Stimulated activated CD8-positive, alpha-beta memory T cell treated with anti-CD3 and anti-CD28 coated beads, Interleukin-12 subunit alpha, Interleukin-12 subunit beta, amount 100 ng/mL, for 24 hours (primary cell): ENCODE results near the gene GLB1L2.

Source experiments
- DNase-seq: peaks from one replicate; pipeline ENCODE4 v3.0.0-alpha.2; 2020; ENCODE audit errors: extremely low read depth

Gene GLB1L2

DNA sequence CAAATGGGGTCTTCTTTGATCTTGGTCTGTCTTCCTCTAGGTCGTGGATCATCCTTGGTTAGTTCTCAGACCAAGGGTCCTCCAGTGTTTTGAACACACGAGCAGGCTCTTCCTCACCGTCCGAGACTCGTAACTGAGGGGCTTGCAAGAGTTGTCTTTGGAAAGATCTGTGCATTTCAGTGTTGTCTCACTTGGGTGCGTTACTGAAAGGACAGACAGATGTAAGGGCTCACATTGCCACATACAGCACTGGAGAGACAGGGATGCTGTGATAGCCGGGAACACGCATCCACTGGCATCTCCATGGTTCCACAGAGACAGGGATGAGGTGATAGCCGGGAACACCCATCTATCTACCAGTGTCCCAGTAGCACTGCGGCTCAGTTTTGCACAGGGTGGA, 15.7 kb downstream of the GLB1L2 start:
- DNase-seq = no peak

DNA sequence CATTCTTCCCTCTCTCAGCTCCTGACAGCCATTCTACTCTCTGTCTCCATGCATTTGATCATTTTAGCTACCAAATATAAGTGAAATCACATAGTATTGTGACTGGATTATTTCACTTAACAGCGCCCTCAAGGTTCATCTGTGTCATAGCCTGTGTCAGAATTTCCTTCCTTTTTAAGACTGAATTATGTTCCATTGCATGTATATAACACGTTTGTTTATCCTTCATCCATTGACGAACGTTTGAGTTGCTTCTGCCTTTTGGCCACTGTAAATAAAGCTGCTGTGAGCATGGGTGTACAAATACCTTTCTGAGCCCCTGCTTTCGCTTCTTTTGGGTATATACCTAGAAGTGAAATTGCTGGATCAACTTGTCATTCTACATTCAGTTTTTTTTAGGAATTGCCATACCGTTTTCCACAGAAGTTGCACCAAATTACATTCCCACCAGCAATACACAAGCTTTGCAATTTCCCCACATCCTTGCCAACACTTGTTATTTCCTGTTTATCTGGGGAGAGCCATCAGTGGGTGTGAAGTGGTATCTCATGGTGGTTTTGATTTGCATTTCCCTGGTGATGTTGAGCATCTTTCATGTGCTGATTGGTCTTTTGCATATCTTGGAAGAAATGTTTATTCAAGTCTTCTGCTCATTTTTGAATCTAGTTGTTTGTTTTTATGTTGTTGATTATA, 17.5 kb downstream of the GLB1L2 start:
- no peak for DNase-seq

DNA sequence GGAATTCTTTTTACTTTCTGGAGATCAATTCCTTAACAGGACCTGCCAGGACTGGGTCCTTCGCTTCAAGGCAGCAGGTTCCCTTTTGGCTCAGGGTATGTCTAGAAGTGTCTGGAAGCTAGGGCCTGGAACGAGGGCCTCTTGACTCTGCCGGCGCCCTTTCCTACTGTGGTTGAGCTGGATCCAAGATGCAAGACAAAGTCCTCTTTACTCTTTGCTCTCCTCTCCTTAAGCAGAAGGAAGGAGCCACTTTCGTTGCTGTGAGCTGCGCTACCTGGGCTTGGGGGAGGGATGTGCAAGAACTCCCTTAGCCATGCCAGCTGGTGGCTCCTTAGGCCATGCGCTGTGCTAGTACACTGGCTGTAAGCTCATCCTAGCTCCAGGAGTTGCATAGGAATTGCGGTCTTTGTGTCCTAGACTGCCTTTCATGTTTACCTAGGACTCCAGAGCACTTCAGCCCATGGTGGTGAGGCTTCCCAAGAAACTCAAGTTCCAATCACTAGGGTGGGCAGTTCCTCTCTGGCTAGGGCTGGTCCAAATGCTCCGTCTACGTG, 18.1 kb downstream of the GLB1L2 start:
- DNase-seq = no peak

DNA sequence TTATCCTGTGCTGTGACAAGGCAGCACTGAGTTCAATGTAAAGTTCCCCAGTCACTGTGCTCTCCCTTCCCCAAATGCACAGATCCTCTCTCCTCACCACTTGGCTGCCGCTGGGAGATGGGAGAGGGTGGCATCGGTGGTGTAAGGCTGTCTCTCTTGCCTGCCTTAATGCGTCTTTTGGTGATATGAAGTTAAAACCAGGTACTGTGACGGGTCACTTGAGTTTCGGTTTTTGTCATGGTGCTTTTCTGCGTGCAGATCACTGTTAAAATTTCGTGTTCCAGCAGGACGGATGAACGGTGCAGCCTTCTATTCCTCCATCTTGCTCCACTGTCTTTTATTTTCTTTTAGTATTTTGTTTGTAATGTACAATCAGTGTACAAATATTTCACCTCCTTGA, 18.6 kb downstream of the GLB1L2 start:
- DNase-seq = no peak

DNA sequence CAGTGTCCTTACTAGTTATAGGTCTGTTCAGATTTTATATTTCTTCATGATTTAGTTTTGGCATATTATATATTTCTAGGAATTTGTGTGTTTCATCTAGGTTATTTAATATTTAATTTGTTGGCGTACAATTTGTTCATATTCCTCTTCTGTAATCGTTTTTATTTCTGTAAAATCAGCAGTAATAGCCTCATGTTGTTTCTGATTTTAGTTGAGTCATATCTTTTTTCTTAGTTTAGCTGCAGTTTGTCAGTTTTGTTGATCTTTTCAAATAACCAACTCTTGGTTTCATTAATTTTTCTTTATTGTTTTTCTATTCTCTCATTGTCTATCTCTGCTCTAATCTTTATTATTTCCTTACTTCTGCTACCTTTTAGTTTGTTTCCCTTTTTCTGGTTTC, 20.3 kb downstream of the GLB1L2 start:
- no peak for DNase-seq

DNA sequence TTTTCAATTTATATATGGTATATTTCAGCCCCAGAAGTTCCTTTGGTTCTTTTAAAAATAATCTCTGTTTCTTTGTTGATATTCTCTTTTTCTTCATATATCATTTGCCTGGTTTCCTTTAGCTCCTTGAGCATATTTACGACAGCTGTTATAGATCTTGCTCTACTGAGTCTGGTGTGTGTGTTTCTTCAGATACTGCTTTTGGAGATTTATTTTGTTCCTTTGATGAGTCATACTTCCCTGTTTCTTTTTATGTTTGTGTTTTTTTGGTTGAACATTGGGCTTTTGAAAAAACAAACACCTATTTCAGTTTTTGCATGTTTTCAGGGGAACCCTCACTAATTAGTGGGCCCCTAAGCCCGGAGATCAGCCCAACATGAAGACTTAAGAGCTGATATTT, 23.3 kb downstream of the GLB1L2 start:
- no peak for DNase-seq

DNA sequence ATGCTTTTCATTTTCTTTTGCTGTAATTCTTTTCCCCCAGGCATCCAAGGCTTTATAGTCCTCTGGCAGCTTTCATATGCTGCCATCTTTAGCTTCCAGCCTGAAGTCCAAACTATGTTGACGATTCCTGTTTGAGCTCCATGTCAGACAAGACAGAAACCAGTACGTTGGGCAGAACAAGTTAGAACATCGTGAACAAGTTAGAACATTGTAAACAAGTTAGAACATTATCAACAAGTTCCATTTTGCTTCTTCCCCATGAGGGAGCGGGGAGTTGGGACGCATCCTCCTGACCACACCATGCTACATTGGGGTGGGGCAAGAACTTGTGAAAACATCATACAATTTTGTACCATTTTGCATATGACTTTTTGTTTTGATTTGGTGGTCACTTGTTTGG, 23.9 kb downstream of the GLB1L2 start:
- no peak for DNase-seq

DNA sequence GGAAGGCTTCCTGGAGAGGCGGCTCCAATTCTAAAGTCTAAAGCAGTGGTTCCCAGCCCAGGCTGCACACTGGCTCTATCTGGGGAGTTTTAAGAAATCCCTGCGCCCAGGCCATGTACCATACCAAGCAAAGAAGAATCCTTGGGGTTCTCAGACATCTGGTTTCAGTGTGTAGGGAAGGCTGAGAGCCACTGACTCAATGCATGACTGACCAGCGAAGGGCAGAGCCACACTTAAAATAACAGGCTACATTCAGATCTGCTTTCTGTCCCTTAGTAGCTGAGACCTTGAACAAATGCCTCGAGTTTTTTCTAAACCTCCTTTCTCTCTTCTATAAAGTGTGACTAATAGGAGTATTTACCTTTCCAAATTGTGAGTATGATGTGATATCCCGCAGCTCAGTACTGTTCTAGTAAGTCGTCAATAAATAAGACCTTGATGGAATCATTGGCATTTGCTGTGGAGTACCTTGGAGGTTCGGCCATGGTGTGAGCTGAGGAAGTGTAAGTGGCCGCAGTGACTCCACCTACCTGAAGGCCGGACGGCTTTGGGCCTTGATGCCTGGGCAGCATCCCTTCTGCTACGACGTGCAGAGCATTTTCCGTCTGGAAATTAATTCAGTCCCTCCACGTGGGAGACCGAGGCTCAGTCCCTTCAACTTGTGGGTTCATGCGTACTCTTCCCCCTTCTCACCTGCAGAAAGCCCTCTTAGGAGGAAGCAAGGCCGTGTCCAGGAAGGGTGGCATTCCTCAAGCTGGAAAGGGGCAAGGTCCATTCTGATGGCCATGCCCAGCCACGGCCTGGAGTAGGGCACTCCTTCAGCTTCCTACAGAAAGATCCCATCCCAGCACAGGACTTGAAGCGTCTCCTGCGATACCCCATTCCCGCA, 25.1 kb downstream of the GLB1L2 start:
- DNase-seq = no peak

DNA sequence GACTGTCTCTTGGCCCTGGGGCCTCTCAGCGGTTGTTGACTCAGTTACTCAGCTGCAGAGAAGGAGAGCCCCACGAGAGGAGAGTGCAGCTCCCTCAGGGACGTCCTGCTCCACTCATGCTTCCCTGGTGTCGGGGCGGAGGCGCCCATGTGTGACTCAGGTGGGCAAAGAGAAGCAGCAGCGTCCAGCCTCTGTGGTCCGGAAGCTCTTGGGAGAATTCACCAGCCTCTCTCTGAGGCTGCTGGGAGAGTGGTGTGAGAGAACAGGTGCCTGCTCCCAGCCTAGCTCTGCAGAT, 25.7 kb downstream of the GLB1L2 start:
- no peak for DNase-seq

DNA sequence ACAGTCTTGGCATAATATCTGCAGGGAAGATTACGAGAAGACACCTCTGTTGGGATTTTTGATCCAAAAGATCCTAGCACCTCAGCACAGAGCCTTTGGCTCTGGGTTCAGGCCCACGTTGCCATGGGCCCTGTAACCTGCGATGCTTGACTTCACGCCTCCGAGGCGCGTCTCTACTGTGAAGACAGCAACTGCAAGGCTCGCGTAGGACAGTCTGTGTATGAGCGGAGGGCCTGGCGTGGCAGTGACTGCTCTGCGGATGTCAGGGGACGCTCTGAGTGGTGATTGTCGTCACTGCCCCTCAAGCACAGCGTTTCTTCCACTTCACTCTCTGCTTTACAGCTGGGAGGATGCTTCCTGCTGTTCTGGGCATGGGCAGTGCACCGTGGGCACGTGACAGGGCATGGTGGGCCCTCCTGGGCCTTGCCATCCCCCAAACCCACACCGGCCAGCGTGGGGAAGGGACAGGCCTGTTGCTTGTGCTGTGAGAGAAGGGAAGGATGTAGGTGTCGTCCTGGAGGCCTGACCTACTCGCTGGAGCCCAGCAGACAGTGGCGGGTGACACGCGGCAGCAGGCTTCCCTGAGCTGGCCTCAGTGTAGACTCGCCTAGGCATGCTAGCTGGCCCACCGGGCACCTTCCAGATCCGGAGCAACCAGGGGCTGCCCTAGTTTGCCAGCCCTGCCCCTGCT, 26.5 kb downstream of the GLB1L2 start:
- no peak for DNase-seq

DNA sequence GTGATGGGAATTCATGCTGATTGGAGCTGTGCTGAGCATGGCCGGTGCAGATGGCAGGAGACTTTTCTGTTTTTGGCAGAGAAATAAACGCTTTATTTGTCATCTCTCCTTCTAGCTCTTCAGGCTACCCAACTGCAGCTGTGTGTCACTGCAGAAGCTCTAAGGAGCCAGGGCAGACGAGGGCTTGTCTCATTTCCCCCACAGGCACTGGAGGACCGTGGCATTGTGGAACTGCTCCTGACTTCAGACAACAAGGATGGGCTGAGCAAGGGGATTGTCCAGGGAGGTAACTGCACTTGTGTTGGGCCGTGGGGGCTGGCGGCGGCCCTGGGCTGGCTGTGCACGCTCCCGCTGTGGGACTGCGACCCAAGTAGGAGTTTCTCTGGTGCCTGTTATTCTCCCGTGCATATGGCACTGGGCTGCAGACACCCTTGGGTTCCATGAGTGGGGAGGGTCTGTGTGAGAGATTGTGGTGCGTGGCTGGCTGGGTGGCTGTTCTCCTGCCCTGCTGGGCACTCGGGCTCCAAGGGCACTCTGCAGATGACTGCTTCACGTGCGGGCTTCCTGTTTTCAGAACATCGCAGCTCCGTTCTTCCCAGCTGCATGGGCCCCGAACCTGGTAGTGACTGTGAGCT, 27.2 kb downstream of the GLB1L2 start:
- DNase-seq = no peak

DNA sequence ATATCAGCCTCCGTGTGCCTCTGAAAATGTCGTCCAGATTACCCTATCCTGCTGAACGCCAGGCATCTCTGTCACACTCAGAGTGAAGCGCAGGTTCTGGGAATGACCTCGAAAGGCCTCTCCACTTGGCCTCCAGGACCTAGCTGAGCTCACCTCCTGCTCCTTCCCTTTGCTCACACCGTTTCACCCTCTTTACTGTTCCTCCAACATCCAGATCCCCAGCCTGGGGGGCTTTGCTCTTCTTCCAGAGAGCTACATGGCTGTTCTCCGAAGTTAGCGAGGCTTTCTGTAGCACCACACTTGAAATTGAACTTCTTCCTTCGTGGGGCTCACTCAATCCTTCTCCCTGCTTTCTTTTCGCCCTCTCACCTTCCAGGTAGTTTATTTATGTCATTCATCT, 27.9 kb downstream of the GLB1L2 start:
- no peak for DNase-seq

DNA sequence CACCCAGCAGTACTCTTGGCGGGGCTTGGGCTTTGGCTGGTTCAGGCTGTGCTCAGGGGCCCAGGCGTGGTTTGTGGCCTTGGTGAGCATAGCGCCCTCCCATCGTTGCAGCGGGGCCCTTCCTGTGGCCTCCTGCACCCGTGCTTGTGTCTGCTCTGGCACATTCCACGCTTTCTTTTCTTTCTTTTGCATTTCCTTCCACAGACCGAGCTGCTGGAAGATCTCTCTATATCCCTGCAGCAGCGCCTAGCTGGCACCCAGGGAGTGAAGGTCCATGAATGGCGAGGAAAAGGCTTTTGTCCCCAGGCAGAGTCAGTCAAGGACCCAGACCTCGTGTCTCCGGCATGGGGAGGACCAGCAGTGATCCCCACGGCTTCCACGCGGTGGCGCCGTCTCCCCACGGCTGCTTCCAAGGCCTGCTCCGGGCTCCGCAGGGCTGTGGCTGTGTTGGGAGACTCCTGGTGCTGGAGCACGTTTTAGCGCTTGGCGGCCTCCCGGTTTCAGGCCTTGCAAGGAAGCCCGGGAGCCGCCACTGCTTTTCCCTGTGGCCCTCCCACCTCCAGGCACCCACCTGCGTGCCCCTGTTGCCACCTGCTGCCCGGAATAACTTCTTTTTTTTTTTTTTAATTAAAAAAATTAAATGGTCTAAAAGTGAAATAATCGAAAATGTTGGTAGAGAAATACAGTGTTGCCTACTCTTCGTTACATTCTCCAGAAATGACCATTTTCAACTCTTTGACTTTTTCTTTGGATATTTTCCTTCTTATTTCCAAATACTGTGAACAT, 28.5 kb downstream of the GLB1L2 start:
- DNase-seq = peak; percentile 9

DNA sequence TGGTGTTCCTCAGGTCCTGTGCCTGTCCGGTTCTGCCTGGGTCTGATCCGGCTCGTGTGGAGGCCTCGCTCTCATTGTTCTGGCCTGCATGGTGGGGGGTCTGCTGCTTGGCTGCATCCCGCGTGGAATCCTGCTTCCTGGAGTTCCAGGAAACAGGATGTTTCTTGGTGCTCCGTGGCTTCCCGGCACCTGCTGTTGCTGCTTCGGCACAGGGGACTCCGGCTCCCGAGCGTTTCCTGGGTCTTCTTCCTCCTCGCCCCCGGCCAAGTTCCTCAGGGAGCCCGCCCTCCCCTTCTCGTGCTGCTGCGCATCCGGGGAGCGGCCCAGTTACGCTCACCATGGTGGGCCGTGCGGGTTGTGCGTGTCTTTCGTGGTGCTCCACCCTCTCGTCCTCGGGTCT, 29.9 kb downstream of the GLB1L2 start:
- DNase-seq = no peak

DNA sequence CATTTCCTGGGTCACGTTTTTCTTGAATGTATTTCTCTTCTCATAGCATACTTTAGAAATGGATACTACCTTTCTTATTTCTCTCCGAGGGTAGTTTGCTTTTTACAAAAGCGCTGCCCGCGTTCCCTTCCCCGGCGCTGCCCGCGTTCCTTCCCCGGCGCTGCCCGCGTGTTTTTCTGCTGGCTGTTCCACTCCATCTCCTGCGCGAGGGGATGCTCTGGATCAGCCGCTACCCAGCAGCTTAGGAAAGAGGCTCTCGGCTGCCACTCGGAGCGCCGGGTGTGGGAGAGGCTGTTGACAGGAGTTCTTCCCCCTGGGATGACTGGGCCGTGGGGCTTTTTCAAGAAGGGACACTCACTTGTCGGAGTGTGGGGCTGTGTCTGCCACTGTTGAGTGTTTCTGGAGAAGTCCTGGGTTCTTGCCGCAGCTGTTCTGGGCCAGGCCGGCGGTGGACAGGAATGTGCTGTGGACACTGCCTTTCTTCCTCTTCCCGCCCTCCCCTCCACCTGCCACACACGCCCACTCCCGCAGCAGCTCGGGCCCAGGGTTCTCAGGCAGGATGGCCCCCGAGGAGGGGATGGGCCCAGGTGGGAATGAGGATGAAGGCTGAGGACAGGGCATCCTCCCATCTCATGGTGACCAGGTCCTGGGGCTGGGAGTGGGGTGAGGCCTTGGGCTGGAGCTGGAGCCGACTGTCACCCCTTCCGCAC, 30.6 kb downstream of the GLB1L2 start:
- no peak for DNase-seq

DNA sequence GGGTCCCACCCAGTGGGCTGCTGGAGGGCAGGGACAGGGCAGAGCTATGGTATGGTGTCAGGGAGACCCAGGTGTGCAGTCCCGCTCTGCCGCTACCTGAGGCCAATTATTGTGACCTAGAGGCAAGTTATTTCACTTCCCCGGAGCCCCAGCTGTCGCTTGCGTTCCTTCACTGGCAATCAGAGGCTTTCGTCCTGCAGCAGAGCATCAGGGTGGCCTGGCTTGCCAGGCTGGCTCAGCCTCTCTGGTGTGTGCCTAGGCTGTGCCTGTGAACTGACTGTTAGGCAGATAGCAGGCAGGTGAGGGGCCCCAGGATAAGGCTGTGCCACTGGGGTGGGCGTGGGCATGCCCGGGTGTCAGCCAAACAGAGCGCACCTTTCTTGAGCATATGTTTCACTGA, 31.4 kb downstream of the GLB1L2 start:
- DNase-seq = no peak

DNA sequence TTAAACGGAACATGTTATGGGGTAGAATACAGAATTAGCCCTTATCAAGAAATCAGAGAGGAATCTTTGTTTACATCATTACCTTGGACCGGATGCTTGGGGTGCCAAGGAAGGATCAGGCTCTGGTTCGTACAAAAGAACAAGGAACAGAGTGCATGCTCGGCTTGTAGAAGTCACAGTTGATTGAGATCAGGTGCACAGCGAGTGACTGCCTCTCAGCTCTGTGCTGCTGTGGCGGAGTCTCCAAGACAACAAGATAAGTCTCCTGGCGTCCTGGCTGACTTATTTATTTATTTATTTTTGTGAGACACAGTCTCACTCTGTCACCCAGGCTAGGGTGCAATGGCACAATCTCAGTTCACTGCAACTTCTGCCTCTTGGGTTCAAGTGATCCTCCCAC, 31.8 kb downstream of the GLB1L2 start:
- no peak for DNase-seq

DNA sequence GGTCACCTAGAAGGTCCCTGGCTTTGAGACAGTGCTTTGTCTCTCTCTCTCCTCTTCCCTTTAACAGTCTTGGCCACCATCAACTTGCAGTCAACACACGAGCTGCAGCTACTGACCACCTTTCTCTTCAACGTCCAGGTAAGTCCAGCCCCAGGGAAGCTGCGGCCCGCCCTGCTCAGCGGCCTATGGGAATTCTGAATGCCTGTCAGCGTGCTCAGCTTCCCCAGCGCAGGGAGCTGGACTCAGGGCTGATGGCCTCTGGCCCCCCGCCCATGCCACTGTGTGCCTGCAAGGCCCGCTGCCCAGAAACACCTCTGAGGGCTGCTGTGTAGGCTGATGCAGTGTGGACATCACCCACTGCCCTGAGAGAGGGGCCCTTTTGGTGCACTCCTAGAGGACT, 32.5 kb downstream of the GLB1L2 start:
- no peak for DNase-seq

DNA sequence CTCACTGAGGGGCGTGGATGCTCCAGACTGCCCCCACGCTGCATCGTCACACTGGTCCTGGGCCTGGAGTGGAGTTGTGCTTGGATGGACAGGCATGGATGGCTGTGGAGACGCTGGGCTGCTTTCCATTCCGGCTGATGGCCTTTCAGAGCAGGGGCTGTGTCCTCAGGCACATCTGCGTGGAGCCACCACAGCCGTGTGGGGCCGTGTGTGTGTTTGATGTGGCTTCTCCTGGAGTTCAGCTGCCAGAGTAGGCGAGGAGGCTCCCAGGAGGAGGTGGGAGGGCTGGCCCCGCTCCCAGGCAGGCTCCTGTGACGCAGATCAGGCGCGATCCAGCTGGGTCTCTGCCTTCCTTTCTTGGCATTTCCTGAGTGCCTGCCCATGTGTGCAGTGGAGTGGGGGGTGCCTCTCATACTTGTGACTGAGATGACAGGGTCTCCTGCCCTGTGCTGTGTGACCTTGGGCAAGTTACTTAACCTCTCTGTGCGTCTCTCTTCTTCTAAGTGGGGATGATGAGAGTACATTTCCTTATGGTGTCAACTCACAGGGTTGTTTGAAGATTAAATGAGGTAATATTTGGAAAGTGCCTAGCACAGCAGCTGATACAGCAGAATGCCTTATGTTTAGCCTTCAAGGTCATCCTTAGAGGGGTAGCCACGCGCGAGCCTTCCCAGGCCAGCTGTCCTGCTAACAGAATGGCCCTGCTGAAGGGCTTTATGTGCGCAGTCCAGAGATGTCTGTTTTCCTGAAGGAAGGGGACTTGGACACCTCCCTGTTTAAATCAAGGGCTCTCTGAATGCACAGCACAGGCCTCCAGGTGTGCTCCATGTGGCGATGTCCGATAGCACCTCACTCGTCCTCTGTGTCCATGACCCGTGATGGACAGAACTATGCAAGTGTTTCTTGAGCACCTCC, 33.5 kb downstream of the GLB1L2 start:
- no peak for DNase-seq

DNA sequence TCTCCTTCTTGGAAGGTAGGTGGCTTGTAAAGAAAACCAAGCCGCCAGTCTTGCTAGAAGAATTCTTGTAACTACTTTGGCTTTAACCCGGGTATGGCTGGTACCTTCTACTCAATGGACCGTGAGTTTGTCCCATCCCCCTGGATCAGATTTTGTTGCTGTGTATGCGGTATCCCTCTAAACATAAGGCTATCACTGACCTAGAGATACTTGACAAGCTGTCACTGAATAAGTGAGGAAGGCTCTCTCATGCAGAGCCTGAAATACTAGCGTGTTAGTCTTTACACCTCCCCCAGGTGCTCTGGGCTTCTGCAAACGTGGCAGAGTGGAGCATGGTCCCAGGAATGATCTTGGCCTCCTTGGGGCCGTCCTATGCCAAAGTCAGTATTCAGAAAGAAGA, 34.5 kb downstream of the GLB1L2 start:
- no peak for DNase-seq
